T47D (cell line): ENCODE data around the gene GAB4.
A peak's percentile ranks its signal among the peaks of the same experiment; 100 is the strongest.
"Not testable (repeated sequence)": the region's sequence is repeated elsewhere in the genome, so short reads cannot be mapped to it uniquely, and the experiment has no call there.

Experiments used
- DNase-seq, 2 experiments: peaks; one replicate each; pipeline versions ENCODE4 v3.0.0 to v3.0.0-alpha.2; 2011 to 2012; ENCODE audit warnings: low read depth in 1 of 2, low spot score in 1 of 2
- JUND ChIP-seq: IDR thresholded peaks from 2 replicates; pipeline ENCODE4 v1.6.1; 2012; ENCODE audit warnings: low read depth
- in situ Hi-C: cut with HindIII; loops from 2 replicates; pipeline ENCODE4 v1.10.0; 2016; ENCODE audit warnings: low sequenced_read_pairs, low pct_unique_long_range_greater_than_20kb

The GAB4 gene, protein sequence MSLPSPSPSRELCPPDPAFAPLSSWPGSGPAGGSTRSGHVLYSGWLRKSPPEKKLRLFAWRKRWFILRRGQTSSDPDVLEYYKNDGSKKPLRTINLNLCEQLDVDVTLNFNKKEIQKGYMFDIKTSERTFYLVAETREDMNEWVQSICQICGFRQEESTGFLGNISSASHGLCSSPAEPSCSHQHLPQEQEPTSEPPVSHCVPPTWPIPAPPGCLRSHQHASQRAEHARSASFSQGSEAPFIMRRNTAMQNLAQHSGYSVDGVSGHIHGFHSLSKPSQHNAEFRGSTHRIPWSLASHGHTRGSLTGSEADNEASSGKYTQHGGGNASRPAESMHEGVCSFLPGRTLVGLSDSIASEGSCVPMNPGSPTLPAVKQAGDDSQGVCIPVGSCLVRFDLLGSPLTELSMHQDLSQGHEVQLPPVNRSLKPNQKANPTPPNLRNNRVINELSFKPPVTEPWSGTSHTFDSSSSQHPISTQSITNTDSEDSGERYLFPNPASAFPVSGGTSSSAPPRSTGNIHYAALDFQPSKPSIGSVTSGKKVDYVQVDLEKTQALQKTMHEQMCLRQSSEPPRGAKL

GRCh38 chr22:17007852-17008731, at the start of gene GAB4:
GAB4 (minus strand) TSS chr22:17008222; CDS start chr22:17008114, 108 bp downstream.
- no peak for TF ChIP-seq JUND
- in situ Hi-C loops, result no loop called here
- no peak for DNase-seq

- DNase-seq, result no peak
- in situ Hi-C loops, result no loop called here
- TF ChIP-seq JUND, result no peak
Observed at GRCh38 chr22:17056807-17057206, 48.8 kb upstream of the GAB4 start.

DNA sequence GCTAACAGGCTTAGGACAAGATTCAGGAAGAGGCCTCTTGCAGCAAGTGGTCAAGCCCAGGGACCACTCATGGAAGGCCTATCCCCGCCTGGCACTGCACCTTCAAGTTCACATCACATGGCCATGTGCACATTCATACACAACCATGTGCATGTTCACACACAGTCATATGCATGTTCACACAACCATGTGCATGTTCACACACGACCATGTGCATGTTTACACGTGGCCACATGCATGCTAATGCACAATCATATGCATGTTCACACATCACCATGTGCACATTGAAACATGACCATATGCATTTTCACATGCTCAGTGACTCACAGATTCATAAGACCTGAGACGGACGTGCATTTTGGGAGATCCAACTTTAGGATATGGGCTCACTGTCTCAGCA, 48.0 kb upstream of the GAB4 start:
- no peak for TF ChIP-seq JUND
- in situ Hi-C loops, result no loop called here
- no peak for DNase-seq

GRCh38 chr22:17047656-17048055, 39.6 kb upstream of the GAB4 start:
- DNase-seq, result no peak
- in situ Hi-C loops, result no loop called here
- no peak for TF ChIP-seq JUND

DNA sequence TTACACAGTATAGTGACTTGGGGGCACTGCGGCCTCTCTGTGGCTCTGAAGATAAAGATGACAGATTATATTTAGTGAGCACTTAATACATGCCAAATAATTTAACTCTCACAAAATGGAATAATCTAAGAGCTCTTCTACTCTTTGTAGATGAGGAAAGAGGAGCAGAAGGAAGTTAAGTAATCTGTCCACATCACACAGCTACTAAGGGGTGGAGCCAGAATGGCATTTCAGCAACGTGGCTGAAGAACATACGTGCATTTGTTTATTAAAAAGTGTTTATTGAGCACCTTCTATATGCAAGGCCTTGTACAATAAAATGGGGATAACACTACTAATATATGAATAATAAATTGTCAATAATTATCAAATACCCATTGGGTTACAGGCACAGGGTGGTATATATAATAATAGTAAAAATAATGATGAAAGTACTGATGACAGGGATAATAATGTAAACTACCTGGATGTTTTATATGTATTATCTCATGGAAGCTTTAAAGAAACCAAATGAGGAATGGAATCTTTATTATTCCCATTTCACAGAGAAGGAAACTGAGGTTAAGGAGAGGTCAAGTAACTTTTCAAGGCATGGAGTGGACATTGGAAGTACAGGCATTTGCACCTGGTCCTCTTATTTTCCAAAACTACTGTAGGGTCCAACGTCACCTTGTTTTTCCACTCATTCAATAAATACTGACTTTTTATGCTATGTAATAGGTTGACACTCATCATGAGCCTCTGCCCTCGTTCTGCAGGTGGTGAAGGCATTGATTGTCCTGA, 38.7 kb upstream of the GAB4 start:
- DNase-seq, result no peak
- in situ Hi-C loops, result no loop called here
- TF ChIP-seq JUND, result no peak

DNA sequence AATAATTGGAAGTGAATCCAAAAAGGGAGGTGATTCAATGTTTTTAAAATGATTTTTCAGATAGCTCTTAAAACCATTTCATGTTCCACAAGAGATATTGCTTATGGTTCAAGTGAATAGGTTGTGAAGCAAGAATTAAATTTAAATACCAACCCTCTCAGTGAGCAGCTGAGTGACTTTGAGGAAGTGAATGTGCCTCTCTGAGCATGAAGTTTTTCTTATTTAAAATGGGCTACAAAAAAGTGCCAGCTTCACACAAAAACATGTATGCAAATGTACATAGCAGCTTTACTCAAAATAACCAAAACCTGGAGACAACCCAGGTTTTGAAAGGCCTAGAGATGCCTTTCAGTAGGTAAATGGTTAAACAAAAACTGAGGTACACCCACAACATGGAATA, 35.5 kb upstream of the GAB4 start:
- DNase-seq, result no peak
- TF ChIP-seq JUND, result no peak
- in situ Hi-C loops, result no loop called here

GRCh38 chr22:17036842-17037711, 29.1 kb upstream of the GAB4 start:
- in situ Hi-C loops, result not testable (repeated sequence)
- DNase-seq, result peak in 1 of 2 experiments; percentile 72

DNA sequence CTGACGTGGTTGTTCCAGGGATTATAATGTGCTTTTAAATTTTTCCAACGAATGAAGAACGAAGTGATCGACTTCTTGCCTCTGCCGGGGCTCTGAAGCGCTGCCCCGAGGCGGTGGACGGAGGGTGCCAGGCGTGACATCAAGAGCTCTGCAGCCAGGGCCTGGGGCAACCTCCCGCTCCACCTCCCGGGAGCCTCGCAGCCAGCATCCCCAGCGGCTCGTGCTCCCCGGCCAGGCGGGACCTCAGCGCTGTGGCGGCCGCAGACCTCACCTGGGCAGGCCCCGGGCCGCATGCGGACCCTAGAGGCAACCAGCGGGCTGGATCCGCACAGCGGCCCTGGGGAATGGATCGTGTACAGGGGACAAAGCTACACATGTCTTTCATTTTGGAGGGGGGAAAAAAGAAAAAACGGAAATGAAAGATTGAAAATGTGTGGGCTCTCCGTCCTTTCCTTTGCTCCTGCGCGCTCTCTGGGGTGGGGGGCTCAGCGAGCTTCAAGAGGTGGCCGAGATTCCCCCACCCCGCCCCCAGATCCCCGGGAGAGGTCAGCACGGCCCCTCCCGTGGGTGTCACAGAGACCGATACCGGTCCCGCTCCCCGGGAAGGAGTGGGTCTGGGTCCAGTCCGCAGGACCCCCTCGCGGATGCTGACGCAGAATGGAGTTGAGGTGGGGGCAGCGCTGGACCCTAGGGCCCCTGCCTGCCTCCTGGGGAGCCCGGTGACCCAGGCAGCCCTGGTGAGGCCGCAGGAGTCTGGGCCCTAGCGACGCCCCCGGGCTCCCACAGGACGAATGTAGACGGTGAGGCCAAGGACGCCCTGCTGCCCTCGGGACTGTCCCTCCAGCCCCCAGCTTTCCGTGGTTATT, 28.2 kb upstream of the GAB4 start:
- DNase-seq, result peak in 1 of 2 experiments; percentile 24
- in situ Hi-C loops, result not testable (repeated sequence)

DNA sequence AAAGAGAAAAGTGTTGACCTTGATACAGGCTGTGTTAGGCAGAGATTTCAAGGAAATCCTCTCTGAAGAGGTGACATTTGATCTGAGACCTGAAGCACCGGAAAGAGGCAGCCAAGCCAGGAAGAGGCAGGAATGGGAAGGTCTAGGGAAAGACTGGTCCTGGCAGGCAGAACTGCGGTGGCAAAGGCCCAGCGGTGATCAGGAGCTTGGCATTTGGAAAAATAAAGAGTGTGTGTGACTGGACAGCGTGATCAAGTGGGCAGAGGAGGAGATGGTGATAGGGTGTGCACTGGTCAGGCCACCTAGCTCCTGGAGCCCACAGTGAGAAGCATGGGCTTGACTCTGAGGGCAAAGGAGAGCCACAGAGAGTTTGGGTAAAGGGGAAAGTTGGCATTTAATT, 27.2 kb upstream of the GAB4 start:
- no peak for DNase-seq
- in situ Hi-C loops, result no loop called here
- no peak for TF ChIP-seq JUND

- DNase-seq, in situ Hi-C loops: not testable (repeated sequence)
Observed at GRCh38 chr22:17034532-17034931, 26.5 kb upstream of the GAB4 start.

GRCh38 chr22:17032277-17032676, 24.3 kb upstream of the GAB4 start:
- in situ Hi-C loops, DNase-seq: not testable (repeated sequence)

- DNase-seq, in situ Hi-C loops: not testable (repeated sequence)
Observed at GRCh38 chr22:17024380-17024779, 16.4 kb upstream of the GAB4 start.

DNA sequence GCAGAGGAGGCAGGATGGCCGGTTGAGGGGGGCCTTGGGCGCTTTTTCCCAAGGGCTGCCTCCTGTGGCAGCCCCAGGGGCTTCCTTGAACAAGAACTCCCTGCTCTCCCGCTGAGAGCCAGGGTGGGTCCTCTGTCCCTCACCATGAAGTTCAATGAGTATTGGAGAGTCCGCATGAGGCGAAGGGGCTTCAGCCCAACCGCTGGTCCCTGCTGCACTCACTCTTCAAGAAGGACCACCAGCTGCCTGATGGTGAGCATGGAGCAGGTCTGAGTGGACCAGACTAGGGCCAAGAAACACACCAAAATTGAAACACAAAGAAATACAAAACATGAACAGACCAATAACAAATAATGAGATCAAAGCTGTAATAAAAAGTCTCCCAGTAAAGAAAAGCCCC, 7.5 kb upstream of the GAB4 start:
- DNase-seq, in situ Hi-C loops: not testable (repeated sequence)

DNA sequence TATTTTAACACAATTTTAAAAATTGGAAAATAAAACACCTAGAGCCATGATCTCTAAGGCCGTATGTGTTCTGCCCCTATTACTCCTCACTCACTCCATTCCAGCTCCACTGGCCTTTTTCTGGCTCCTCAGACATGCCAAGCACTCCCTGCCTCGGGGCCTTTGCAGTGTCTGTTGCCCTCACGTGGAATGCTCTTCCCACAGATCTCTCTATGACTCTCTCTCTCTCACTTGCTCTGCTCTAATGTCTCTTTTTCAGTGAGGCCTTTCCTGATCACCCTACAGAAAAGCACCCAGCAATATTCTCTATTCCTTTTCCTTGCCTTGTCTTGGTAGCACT, 6.0 kb upstream of the GAB4 start:
- in situ Hi-C loops, result not testable (repeated sequence)
- DNase-seq, result peak in 1 of 2 experiments; percentile 24
